NAMALWA (cell line): ENCODE measurements around the gene ITM2C.

Source experiments
- DNase-seq: peaks from one replicate; pipeline ENCODE4 v3.0.0-alpha.2; 2015; ENCODE audit warnings: low spot score

Gene ITM2C

DNA sequence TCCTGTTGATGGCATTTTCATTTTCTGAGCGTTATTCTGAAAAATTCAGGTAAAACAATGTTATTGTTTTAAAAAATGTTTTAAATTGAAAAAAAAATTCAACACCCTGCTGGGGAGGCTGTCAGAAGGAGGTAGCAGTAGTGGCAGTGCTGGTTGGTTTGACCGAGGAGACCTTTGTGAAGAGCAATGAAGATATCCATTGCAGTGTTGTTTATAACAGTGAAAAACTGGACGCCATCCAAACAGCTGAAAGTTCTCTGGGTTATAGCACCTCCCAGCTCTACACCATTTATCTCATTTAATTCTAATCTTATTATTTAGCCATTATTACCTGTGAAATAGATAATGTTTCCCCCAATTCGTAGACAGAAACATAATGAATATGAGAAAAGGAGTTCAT lies 12.6 kb upstream of the ITM2C start:
- DNase-seq, result no peak

DNA sequence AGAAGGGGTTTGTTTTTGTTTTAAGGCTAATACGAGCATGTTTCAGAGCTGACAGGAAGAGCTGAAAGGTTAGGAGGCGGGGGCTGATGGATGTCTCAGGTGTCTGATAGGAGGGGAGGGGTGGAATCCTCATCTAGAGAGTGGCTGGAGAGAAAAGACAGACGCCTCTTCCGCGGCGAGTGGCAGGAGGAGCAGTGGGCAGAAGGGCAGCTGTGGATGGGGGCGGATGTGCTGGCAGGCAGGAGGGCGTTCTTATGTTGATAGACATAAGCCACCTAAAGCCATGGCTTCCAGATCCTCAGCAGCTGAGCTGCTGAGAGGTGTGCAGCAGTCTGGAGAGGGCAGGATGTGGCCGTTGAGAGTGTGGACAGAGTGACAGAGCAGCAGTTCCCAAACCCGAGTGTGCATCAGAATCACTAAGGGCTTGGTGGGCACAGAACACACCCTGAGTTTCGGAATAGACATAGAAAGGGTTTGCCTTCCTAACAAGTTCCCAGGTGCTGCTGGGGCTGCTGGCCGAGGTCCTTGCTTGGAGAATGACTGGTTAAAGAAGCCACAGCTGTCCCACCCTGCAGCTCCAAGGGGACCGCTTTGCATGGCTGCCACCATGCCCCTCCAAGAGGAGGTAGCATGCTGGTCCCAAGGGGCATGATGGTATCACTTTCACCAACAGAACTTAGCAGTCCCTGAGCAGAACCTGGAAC lies 3.0 kb upstream of the ITM2C start:
- DNase-seq, result no peak

DNA sequence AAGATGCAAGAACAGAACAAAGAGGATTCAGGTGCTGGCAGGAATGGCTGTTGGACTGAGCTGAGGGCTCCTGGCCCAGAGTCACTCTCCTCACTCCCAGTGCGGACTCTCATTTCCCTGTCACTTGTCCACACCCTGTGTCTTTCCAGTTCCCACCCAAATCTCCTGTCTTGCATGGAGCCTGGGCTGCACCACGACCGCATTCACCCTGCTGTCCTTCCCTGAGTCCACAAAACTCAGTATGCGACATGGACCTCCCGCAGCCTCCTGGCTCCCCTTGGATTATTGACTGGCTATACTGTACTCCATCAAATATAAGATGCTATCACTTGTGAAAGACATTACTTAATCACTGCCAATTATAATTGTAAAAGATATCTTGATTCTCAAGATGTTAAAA lies 2.5 kb upstream of the ITM2C start:
- no peak for DNase-seq

DNA sequence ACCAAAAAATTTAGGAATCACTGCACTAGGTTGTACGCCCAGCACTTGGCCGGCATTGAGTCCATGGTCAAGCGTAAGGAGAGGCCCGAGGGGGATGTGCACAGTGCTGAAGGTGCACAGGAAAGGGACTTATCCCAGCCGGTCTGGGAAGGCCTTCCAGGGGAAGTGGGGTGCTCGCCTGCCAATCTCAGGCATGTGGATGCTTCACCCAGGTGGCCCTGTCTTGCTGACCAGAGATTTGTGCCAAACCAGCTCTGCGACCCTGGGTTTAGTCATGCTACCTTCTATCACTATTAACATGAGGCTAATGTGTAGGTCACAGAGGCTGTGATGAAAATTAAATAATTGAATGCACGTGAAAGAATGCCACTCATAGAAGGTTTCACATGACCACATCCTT lies 1.7 kb upstream of the ITM2C start:
- no peak for DNase-seq

DNA sequence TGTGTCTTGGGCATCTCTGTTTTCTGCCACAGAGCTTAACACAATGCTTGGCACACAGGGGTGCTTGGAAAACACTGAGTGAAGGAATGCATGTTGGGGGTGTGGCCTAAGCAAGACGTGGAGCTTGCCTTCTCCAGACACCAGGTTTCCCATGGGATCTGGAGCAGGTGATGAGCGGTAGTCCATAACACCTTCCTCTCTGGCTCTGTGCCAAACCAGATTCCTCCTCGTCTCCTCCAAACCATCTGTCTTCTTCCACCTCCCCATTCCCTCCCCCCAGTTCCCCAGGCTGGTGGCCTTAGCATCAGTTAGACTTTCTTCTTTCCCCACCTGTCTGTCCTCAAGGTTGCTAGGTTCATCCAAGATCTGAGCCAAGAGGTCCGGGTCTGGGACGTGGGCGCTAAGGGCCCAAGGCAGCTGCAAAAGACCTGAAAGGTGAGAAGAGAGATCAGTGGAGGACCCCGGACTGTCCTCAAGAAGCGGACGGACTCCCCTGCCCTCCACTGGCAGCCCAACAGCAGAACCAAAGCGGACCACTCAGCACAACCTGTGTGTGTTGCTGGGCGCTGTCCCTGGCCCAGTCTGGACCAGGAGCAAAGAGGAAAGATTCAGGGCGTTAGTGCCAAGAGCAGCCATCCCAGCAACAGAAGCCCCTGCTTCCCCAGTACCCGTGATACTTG lies 1.2 kb upstream of the ITM2C start:
- DNase-seq, result no peak

DNA sequence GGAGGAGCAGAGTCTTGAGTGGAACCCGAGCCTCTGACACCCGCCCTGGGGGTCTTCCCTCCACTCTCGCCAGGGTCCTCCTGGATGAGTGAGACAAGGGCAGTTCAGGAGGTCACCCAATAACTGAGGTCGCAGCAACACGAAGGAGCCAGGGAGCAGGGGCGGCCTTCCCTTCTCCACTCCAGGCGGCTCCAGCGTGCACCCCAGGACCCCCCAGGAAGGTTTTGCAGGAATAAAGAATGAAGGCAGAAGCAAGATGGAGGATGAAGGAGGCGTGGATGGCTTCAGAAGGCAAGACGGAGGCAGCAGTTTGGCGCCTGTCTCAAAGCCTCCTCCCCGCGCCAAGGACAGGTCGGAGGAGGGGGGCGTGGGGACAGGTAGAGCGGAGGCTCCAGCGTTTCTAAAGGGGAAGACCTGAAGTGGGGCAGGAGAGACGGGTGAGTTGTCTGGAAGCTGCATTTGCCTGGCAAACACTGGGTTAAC lies 579 bp upstream of the ITM2C start:
- DNase-seq, result no peak

DNA sequence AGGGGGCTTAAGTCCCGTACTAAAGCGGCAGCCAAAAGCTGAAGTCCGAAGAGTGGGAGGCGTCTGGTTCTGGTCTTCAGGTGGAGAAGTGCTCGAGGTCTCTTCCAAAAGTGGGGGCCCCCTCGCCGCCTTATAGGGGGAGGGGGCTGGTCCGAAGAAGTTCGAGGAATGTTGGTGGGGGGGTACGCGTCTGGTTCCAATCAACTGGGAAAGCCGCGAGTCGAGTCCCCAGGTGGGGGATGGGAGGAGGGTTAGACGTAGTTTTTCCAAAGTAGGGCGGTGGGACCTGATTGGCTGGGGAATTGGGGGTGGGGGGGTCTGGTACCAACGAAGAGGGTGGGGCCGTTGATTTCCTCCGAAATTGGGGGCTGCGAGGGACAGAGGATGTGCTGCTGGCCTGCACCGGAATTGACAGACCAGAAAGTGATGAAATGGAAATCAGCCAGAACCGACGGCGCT lies 594 bp downstream of the ITM2C start:
- no peak for DNase-seq

DNA sequence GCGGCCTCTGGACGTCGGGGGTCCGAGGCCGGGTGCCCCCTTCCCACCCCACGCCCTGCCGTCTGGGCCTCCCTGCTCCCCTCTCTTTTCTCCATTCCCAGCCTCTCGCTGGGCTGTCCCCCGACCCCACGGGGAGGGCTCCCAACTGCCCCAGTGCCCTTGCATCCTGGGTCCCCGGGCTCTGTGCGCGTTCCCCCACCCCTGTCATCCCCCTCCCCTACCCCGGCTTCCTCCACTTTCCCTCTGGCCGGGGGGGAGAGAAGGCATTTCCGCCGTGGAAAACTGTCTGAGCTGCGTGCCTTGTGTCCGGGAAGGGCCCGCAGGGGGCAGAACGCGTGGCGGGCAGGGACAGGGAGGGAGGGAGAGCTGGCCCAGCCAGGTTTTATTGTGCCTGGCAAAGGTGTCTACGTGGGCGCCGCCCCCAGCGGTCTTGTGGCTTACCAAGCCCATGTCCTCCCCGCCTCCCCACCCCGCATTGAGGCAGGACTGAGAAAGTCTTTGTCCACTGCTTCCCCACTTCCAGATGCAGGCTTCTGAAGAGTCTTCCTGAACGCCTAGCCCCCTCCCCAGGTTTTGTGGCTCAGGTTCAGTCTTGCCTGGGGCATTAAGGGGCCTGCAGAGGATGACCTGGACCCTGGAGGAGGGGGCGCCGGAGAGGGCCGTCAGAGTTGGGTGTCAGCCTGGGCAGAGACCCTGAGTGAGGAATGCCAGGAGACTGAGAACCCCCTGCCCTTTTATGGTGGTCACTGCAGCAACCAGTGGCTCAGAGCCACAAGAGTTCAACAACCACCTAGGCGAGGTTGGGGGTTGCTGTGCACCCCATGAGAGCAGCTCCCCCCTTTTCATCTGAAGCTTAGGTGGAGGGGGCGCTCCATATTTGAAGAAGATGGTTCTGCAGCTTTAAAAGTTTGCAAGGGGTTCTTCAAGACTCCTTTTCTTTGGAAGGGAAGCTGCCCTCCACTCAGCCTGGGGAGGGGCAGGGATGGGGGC lies 1.3 kb downstream of the ITM2C start:
- DNase-seq, result no peak

DNA sequence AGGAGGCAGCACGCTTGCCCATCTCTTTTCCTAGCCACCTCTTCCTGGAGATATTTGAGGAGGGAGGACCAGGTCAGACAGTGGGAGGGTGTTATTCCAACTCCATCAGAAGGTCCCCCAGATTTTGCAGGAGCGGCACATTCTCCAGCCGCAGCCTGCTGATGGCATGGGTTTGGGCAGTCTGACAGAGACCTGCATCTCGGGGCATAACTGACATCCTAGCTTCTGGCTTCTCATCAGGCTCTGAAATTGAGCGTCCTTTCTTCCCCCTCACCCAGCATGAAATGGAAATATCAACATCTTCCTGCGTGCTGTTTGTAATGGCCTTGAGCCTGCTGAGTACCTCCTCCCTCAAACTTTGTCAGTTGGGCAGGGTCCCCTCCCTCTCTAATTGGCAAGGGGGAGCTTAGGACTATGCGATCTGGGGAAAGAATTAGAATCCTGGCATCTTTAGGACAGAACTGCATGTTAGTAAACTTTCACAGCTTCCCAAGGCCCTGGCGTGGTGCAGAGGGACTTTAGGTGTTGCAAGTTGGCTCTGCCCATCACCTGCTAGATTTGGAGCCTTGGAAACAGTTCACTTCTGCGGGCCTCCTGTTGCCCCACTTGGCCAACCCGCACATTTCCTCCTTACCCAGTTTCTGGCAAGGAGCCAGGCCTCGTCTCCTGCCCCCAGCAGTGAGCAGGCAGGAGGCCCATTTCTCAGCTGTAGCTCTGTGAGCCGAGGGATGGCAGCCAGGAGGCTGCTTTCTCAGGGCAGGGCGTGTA lies 2.2 kb downstream of the ITM2C start:
- peak; percentile 80 for DNase-seq

DNA sequence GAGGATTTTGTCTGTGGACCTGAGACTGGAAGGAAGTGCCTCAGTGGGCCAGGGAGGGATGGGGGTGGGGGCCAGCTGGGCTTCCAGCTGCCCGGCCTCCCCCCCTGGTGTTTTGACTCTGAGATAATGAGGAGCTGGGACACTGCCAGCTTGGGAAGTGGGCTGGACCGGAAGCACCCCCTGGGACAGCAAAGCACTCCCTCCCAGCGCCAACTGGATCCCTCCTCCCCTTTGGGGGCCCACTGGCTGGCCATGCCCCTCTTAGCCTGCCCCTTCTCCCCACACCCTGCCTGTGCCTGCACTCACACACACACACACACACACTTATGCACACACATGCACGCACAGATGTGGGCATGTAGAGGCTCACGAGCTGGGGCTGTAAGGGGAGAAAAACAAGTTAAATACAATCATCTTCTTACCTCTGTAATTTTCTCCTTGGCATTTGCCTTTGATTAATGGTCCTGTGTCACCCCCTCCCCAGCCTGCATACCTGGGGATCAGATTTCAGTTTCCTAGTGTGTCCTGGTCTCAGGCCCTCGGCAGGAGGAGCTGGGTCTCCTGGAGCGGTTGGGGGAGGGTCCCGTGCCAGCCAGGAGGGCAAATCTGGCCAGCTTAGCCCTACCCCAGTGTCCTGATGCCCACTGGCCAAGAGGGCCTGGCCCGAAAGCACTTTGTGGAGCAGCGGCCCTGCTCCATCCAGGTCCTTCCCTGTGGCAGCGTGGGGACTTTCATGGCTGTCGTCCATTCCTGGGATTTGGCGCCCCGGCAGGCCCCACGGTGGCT lies 3.6 kb downstream of the ITM2C start:
- DNase-seq, result no peak

DNA sequence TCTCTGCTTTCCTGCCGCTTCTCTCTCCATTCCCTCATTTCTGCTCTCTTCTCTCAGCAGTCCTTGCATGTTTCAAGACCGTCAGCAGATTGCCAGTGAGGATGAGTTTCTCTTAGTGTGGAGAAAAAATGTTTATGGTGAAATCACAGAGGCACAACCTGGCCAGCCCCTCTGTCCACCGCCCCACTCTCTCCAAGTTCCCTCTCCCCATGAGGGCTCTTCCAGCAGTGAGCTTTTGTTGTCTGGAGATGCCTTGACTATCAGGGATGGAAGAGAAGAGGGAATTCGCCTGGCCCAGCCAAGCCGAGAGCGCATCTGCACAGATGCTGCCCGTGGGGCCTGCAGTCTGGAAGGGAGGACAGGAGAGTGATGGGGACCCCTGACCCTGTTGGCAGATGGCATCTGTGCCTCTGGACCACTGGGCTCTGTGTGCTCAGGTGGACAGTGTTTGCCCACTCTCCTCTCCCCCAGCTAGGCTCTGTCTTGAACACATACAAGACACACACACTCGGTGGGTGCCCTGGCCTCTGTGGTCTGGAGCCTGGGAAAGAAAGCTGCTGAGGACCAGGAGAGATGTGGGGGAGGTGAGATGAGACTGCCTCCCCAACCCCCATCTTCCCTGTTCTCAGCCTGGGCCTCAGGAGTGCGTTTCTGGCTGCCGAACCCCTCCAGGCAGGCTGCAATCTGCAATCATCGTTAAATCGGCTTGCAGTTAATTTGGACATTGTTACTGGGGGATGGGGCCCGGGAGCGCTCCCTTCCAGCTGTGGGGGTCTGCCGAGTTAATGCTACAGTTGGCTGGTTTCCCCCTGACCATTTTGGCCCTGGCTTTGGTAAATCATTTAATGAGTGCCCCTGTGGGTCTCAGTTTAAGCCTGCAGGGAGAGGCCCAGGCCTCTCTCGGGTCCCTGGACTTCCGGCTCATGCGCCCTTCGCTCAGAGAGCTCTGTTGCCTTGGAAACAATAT lies 4.5 kb downstream of the ITM2C start:
- no peak for DNase-seq

DNA sequence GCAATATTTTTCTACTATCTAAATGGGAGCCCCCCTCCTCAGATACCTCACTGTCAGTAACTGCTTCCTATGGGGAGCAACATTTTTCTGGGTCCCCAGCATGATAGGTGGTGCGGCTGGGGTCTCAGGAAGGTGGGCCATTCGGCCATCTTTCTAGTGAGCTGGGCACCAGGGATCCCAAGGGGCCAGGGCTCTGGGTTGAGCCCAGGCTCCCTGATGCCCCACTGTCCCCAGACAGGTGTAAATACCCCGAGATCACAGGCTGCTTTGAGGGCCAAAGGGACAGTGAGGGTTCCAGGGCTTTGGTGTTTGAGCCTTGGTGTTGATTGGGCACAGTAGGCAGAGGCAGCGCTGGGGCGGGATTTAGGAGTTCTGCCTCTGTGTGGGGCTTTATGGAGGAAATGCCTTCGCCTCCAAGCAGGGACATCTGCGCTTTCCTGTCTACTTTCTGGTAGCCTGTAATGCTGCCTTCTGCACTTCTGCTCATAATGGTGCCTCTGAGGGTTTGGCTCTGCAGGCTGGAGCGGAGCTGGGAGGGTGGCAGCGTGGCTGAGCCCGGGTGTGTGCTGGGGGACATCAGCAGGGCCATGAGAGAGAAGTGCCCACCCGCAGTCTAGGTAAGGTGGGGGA lies 5.3 kb downstream of the ITM2C start:
- DNase-seq, result no peak

DNA sequence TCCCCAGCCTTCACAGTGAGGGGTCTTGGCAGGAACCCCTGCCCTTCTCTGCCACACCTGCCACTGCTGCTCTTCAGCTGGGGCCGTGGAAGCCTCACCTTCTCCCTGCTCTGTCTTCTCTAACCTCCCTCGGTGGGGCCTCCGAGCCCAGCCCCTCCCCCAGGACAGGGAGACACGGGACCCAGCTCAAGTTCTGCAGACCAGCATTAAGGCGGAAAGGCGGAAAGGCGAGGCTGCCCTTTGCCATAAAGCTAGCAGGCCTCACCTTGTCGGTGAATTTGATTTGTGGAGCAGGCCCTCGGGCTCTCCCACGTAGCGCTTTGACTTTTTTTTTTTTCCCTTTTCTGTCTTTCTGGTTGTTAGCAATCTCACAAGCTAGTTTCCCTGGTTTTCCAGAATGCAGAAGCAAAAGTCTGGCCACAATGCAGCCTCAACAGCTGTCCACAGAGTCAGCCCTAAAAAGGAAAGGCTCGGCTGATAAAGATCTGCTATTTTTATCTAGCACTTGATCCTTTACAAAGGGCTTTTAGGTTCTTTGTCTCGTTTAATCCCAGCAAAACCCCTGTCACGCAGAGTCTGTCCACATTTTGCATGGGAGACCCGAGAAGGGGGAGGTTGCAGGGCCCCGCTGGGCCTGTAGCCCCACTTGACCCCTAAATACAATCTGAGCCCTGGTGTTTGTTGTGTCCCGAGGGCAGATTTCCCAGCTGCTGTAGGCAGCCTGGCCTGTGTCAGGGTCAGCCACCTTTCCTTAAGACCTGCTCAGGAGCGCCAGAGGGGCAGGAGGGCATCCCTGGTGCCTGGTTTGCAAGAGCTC lies 6.0 kb downstream of the ITM2C start:
- DNase-seq, result no peak

DNA sequence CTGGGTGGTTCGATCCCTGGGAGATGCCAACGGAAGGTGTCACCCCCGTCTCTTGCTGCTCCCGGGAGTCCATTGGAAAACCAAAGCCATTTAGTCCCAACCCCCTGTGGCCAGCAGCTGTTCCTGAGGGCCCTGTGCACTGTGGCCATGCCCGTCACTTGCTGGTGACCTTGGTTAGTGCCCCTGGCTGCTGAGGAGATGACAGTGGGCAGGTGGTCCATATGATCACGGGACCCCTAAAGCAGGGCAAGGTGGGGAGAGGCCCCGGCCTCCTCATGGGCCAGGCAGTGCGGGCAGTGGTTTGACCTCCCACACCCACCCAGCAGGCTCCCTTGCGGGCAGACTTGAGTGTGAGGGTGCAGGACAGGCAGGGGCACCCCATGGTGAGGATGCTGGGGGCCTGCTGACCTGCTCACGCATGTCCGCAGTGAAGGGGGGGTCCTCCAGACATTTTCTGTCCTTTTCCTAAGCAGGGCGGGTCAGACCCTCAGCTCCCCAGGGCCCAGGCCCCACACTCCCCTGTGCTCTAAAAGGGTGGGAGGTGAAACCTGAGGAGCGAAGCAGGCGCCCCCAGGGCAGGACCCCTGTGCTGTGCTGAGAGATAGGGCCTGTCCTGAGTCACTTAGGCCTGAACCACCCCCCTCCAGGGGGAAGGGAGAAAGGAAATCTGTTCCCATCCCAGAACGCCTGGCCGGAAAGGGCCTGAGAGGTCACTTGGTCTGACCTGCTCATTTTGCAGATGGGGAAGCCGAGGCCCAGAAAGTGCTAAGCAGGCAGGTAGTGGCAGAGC lies 6.8 kb downstream of the ITM2C start:
- DNase-seq, result no peak

DNA sequence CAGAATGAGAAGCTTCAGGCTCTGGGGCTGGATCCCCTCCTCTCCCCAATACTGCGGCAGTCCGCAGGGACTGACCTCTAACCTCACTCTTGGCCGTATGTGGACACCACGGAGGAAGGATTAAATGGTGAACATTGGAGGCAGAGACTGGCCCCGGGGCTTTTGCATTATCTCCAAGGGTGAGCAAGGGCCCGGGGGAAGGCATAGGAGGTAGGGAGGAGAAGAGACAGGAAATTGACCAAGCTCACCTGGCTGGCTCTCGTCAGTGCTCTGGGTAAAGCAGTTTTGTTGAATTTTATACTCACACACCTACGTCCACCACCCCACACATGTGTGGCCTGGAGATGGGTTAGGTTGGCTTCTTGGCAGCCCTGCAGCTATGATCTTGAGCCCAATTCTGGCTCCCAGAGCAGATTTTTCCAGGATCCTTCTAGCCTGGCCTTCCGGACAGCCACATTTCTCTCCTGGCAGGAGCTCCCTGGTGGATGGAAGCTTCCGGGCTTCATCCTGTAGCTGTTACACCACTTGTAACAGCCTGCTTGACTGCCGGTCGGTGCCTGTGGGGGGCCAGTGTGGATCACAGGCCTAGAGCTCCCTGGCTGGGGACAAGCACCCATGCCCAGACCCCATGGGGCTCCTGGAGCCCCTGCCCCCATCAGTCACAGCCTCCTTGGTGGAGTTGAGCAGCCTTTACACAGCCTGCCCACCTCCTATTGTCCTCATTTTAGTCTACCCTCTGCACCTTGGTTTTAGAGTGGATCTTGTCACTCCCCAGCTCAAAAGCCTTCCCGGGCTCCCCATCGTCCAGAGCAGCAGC lies 7.6 kb downstream of the ITM2C start:
- no peak for DNase-seq

DNA sequence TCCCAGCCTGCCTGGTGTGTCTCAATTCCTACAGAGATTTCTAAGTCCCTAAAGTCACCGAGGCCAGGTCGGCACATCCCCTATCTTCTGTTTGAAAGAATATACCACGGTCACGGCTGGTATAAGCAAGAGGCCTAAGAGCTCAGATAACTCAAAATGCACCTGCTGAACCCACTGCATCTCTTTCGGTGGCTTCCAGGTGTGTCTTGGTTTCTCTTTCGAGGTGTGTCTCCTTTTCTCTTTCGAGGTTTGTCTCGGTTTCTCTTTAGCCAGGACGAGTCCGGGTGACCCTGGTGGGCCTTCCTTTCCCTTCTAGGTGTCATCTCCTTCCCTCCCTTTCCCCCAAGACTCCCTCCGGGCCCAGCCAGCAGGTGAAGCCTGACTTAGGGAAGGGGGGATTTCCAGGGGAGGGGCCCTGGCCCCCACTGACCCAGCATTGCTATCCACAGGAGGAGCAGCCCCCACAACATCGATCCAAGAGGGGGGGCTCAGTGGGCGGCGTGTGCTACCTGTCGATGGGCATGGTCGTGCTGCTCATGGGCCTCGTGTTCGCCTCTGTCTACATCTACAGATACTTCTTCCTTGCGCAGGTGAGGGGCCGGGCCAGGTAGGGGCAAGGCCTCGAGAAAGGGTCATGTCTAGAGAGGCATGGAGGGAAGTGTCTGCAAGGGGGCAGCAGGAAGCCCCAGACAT lies 8.4 kb downstream of the ITM2C start:
- DNase-seq, result peak; percentile 52
